K562 (cell line): Measurements from ENCODE around the gene IL11. TPM values are rescaled to one million over a fixed set of nuclear protein-coding genes. Genes with fewer than 3 reads are reported as not detected.

Experiments used
- ARID3B ChIP-seq: fragments of 250-450 bp; sonication (Bioruptor Pico); IDR thresholded peaks from 2 replicates; pipeline ENCODE4 v1.4.0; 2020; ENCODE audit warnings: borderline replicate concordance
- CBFA2T3 ChIP-seq: fragments of 450-650 bp; IDR thresholded peaks from 2 replicates; pipeline ENCODE4 v1.6.1; 2017
- CBX1 ChIP-seq: sonication (generic); IDR thresholded peaks from 2 replicates; pipeline ENCODE4 v1.6.1; 2016; ENCODE audit warnings: antibody characterized with exemption, low read depth, mild to moderate bottlenecking
- CREB3L1 ChIP-seq: fragments of 450-650 bp; IDR thresholded peaks from 2 replicates; pipeline ENCODE4 v1.6.1; 2014; ENCODE audit warnings: low read depth, mild to moderate bottlenecking, moderate library complexity, borderline replicate concordance
- CTBP1 ChIP-seq: fragments of 450-650 bp; IDR thresholded peaks from 2 replicates; pipeline ENCODE4 v1.6.1; 2016; ENCODE audit warnings: borderline replicate concordance
- GABPB1 ChIP-seq: sonication (generic); formaldehyde crosslinking; IDR thresholded peaks from 2 replicates; pipeline ENCODE4 v1.8.0; 2022; ENCODE audit warnings: mild to moderate bottlenecking, missing genetic modification reagents
- GABPB2 ChIP-seq: fragments of 250-450 bp; sonication (Bioruptor Pico); conservative IDR thresholded peaks from 2 replicates; pipeline ENCODE4 v1.5.1; 2021; ENCODE audit warnings: mild to moderate bottlenecking
- HMG20A ChIP-seq: fragments of 450-650 bp; formaldehyde crosslinking; conservative IDR thresholded peaks from 2 replicates; pipeline ENCODE4 v1.4.0; 2020; ENCODE audit warnings: mild to moderate bottlenecking, mixed read lengths
- MAFK ChIP-seq: IDR thresholded peaks from 2 replicates; pipeline ENCODE4 v1.6.1; 2011; ENCODE audit warnings: low read length, improper control_type of control experiment
- NCOA6 ChIP-seq: fragments of 450-650 bp; IDR thresholded peaks from 2 replicates; pipeline ENCODE4 v1.6.1; 2017; ENCODE audit warnings: mild to moderate bottlenecking
- NCOR1 ChIP-seq: fragments of 450-650 bp; IDR thresholded peaks from 2 replicates; pipeline ENCODE4 v1.6.1; 2016; ENCODE audit warnings: mild to moderate bottlenecking, moderate library complexity
- RNF2 ChIP-seq: sonication (generic); IDR thresholded peaks from 2 replicates; pipeline ENCODE4 v1.6.1; 2016
- SPI1 ChIP-seq: IDR thresholded peaks from 2 replicates; pipeline ENCODE4 v1.6.1; 2011; ENCODE audit warnings: low read depth, low read length, control low read depth, borderline replicate concordance
- TAF15 ChIP-seq: fragments of 200-400 bp; formaldehyde crosslinking; IDR thresholded peaks from 2 replicates; pipeline ENCODE4 v1.6.1; 2017; ENCODE audit warnings: mild to moderate bottlenecking, low read depth, low read length, moderate library complexity
- ZBTB11 ChIP-seq, 3 experiments: fragments of 200-800 bp in 1 of 3; fragments of 250-450 bp in 1 of 3; fragments of 450-650 bp in 1 of 3; sonication (Bioruptor Pico) in 1 of 3; sonication (Bioruptor generic) in 1 of 3; formaldehyde crosslinking in 1 of 3; IDR thresholded peaks; 2 replicates each; pipeline versions ENCODE4 v1.6.1 to v1.8.0; 2016 to 2022; ENCODE audit warnings: mild to moderate bottlenecking in 2 of 3, missing genetic modification characterization in 2 of 3, missing compliant biosample characterization in 1 of 3, moderate library complexity in 1 of 3
- ZNF224 ChIP-seq: sonication (generic); formaldehyde crosslinking; IDR thresholded peaks from 2 replicates; pipeline ENCODE4 v1.8.0; 2022; ENCODE audit warnings: mild to moderate bottlenecking, missing genetic modification reagents
- ZNF24 ChIP-seq: fragments of 450-650 bp; IDR thresholded peaks from 2 replicates; pipeline ENCODE4 v1.6.1; 2016
- ZNF644 ChIP-seq: fragments of 200-800 bp; sonication (Bioruptor generic); IDR thresholded peaks from 2 replicates; pipeline ENCODE4 v1.6.1; 2016; ENCODE audit warnings: low read depth, missing genetic modification characterization, missing compliant biosample characterization
- ZNF696 ChIP-seq: fragments of 250-450 bp; sonication (Bioruptor Pico); conservative IDR thresholded peaks from 2 replicates; pipeline ENCODE4 v1.4.0; 2020; ENCODE audit warnings: mild to moderate bottlenecking, moderate library complexity
- ZNF717 ChIP-seq: fragments of 250-450 bp; sonication (Bioruptor Pico); IDR thresholded peaks from 2 replicates; pipeline ENCODE4 v1.5.0; 2021
- ZNF76 ChIP-seq: fragments of 250-450 bp; sonication (Bioruptor Pico); IDR thresholded peaks from 2 replicates; pipeline ENCODE4 v1.4.0; 2020; ENCODE audit warnings: mild to moderate bottlenecking, moderate library complexity, borderline replicate concordance
- polyA plus RNA-seq, 8 experiments: library from polyadenylated mRNA; depleted of rRNA in 4 of 8; stranded (reverse) in 5 of 8; unstranded in 3 of 8; fragments of >200 nt; fragmentation: Nextera tagmentation in 2 of 8; fragmentation: Illumina TruSeq in 1 of 8; extraction: Ambion mirVana in 2 of 8; extraction: Trizol in 1 of 8; gene quantifications; 2 replicates each; pipeline versions ENCODE4 v1.2.1 to v1.2.3, GENCODE V29; 2011 to 2014; ENCODE audit warnings: inconsistent platforms in 1 of 8, missing spikeins in 1 of 8
- total RNA-seq, 7 experiments: library from RNA; depleted of rRNA in 6 of 7; stranded (reverse); fragments of >200 nt in 6 of 7; fragmentation: Illumina TruSeq in 2 of 7; extraction: Trizol in 2 of 7; gene quantifications; 2 replicates each; pipeline versions ENCODE4 v1.2.1 to v1.2.3, GENCODE V29; 2011 to 2021; ENCODE audit warnings: low replicate concordance in 1 of 7
- TF ChIP-seq, protein P1 (sequence below): sonication (generic); formaldehyde crosslinking; IDR thresholded peaks from 2 replicates; pipeline ENCODE4 v1.8.0; 2022; ENCODE audit warnings: missing genetic modification reagents, mild to moderate bottlenecking, borderline replicate concordance

Gene IL11
- total and polyA plus RNA-seq, 9 of the 15 experiments (the other 6 are each of a cell fraction or from before 2014, with no cell fraction given) = 0.04 to 0.42 (median 0.06) TPM; not detected in 6

- TF ChIP-seq GABPB1 (CRISPR knock-in tag) (peak; percentile 84), SPI1 (peak; percentile 87), ZNF76 (CRISPR knock-in tag) (no peak; the same call in 1 of the 2 replicates), RNF2 (peak; percentile 71), ARID3B (CRISPR knock-in tag) (no peak), ZNF644 (tag) (no peak; the same call in 1 of the 2 replicates), ZNF224 (CRISPR knock-in tag) (no peak), NCOR1 (peak; percentile 52; the same call in 1 of the 2 replicates), CBFA2T3 (no peak), HMG20A (CRISPR knock-in tag) (no peak), ZNF24 (no peak), ZNF717 (CRISPR knock-in tag) (no peak), MAFK (no peak; the same call in 1 of the 2 replicates), CTBP1 (peak; percentile 69; the same call in 1 of the 2 replicates), GABPB2 (CRISPR knock-in tag) (no peak), TAF15 (no peak), NCOA6 (peak; percentile 91), ZBTB11 (CRISPR knock-in tag; IDR thresholded peaks at IDR 0.05) (no peak; a peak in 1 of 6 replicates), CREB3L1 (peak; percentile 72; the same call in 1 of the 2 replicates), ZNF696 (CRISPR knock-in tag) (no peak), CBX1 (no peak; the same call in 1 of the 2 replicates)
- TF ChIP-seq, protein P1, sequence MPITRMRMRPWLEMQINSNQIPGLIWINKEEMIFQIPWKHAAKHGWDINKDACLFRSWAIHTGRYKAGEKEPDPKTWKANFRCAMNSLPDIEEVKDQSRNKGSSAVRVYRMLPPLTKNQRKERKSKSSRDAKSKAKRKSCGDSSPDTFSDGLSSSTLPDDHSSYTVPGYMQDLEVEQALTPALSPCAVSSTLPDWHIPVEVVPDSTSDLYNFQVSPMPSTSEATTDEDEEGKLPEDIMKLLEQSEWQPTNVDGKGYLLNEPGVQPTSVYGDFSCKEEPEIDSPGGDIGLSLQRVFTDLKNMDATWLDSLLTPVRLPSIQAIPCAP (CRISPR knock-in tag) = no peak
Measured at GRCh38 chr19:55407800-55408532, 37.7 kb upstream of the IL11 start (continued).
